Measurements from ENCODE around the gene RELA. TPM values are rescaled to one million over a fixed set of nuclear protein-coding genes. Genes with fewer than 3 reads are reported as not detected.

RELA gene
- total RNA-seq, 2 experiments from 2014 or later: 48.0 to 78.9 TPM

DNA sequence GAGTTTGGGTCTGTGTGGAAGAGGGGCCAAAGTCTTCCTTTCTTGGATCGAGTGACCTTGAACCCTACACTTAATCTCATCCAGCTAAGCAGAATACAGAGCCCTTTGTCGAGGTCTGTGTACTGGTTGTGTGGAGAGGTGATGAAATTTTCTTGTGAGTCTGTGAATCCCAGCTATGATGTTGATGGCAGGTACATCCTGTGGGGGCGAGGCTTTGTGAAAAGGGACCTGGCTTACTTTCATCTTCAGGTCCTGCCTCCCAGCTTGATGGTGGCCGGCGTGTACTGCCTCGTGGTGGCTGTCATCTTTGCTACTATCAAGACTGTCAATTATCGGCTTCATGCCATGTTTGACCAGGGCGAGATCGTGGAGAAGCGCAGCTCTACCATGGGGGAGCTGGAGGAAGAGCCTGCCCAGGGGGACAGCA is 46.1 kb downstream of the RELA start:
- ChIA-PET POLR2A (interaction anchor here (0.6 kb wide), 2 partner anchors 109 to 498 kb away, joined by 3 read pairs; no protein-coding TSS in a partner anchor), CTCF (ENCODE audit: unreplicated experiment) (interaction anchor here (0.6 kb wide), 1 partner anchor 102 kb away, joined by 3 read pairs; no protein-coding TSS in a partner anchor)
- Histone ChIP-seq H3K36me3 (ENCODE audit: insufficient read depth, low read length) (peaks cover 47% of the 10 kb centered on the region), H3K79me2 (ENCODE audit: insufficient read depth, low read depth, low read length) (peaks cover 50% of the 10 kb centered on the region), H3K4me1 (ENCODE audit: insufficient read depth, low read length, poor library complexity, severe bottlenecking) (peaks cover 39% of the 10 kb centered on the region), H4K20me1 (ENCODE audit: insufficient read depth, low read length) (no peaks in the 10 kb centered on the region), H3K4me2 (ENCODE audit: low read length) (peak overlapping the region; percentile 99), H3K4me3 (ENCODE audit: low read depth, low read length, poor library complexity, severe bottlenecking) (peak overlapping the region; percentile 97), H3K27ac (ENCODE audit: low read depth, low read length, poor library complexity, severe bottlenecking) (peak overlapping the region; percentile 75), H3K9me3 (ENCODE audit: low read length) (no peaks in the 10 kb centered on the region), H3K9me2 (ENCODE audit: insufficient read depth, low read length) (no peaks in the 10 kb centered on the region), H2AFZ (ENCODE audit: low read length) (no peak overlapping the region)
- BruUV-seq (replicated peaks): no TSS peak
- DNase-seq (ENCODE audit: low spot score): peak; percentile 42
- intact Hi-C loops (cut with micrococcal nuclease; ENCODE audit: unreplicated experiment): no loop called here
- TF ChIP-seq, protein P1, sequence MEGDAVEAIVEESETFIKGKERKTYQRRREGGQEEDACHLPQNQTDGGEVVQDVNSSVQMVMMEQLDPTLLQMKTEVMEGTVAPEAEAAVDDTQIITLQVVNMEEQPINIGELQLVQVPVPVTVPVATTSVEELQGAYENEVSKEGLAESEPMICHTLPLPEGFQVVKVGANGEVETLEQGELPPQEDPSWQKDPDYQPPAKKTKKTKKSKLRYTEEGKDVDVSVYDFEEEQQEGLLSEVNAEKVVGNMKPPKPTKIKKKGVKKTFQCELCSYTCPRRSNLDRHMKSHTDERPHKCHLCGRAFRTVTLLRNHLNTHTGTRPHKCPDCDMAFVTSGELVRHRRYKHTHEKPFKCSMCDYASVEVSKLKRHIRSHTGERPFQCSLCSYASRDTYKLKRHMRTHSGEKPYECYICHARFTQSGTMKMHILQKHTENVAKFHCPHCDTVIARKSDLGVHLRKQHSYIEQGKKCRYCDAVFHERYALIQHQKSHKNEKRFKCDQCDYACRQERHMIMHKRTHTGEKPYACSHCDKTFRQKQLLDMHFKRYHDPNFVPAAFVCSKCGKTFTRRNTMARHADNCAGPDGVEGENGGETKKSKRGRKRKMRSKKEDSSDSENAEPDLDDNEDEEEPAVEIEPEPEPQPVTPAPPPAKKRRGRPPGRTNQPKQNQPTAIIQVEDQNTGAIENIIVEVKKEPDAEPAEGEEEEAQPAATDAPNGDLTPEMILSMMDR (conservative IDR thresholded peaks at IDR 0.05; ENCODE audit: low read length): no peak
- TF ChIP-seq EZH2phosphoT487 (IDR thresholded peaks at IDR 0.05; ENCODE audit: borderline replicate concordance, low read depth, low read length): no peak

DNA sequence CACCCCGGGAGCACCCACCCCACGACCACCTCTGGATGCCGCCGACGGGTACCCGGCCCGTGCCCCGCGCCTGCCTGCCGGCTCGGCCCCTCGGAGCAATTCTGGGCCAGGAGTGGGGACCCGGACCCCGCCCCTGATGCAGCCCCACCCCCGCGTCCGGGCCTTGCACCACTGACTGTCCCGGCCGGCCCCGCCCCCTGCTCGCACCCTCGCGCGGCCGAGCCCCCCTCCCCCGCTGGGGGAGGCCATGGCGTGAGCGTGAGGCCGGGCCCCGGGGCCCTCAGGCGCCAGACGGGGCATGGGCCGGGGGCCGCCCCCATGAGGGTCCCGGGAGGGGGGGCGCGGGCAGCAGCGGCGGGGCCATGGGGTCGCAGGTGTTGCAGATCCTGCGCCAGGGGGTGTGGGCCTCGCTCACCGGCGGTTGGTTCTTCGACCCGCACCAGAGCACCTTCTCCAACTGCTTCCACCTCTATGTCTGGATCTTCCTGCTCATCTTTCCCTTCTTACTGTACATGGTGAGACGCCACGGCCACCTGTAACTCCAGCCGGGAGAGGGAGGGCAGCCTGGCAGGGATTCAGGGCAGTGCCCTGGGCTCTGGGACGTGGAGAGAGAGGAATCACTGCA is 46.7 kb downstream of the RELA start:
- H3K4me1 ChIP-seq (ENCODE audit: insufficient read depth, low read length, poor library complexity, severe bottlenecking): peaks cover 44% of the 10 kb centered on the region
- H3K79me2 ChIP-seq (ENCODE audit: insufficient read depth, low read depth, low read length): peaks cover 50% of the 10 kb centered on the region
- H3K9me2 ChIP-seq (ENCODE audit: insufficient read depth, low read length): no peaks in the 10 kb centered on the region
- H3K36me3 ChIP-seq (ENCODE audit: insufficient read depth, low read length): peaks cover 41% of the 10 kb centered on the region
- ChIA-PET CTCF (ENCODE audit: unreplicated experiment) (interaction anchor here (0.7 to 1.8 kb wide), 2 partner anchors 22 to 28 kb away, joined by 3 to 7 read pairs; partner anchors contain the start of gene SIPA1), POLR2A (interaction anchor here (0.6 to 1.5 kb wide), 8 partner anchors 13 to 499 kb away, joined by 3 to 13 read pairs (median 4); partner anchors contain the start of genes FAM89B and SIPA1)
- H3K4me2 ChIP-seq (ENCODE audit: low read length): peak overlapping the region; percentile 99
- no peaks in the 10 kb centered on the region for H4K20me1 ChIP-seq (ENCODE audit: insufficient read depth, low read length)
- peak overlapping the region; percentile 97 for H3K4me3 ChIP-seq (ENCODE audit: low read depth, low read length, poor library complexity, severe bottlenecking)
- H3K9me3 ChIP-seq (ENCODE audit: low read length): no peaks in the 10 kb centered on the region
- intact Hi-C loops (cut with micrococcal nuclease; ENCODE audit: unreplicated experiment): loop anchor here (1.0 to 2.0 kb wide), 5 partner anchors 24 to 242 kb away; partner anchors contain the start of gene CFL1
- H3K27ac ChIP-seq (ENCODE audit: low read depth, low read length, poor library complexity, severe bottlenecking): peak overlapping the region; percentile 75
- peak; percentile 65 for DNase-seq (ENCODE audit: low spot score)
- no peak overlapping the region for H2AFZ ChIP-seq (ENCODE audit: low read length)
- TF ChIP-seq EZH2phosphoT487 (IDR thresholded peaks at IDR 0.05; ENCODE audit: borderline replicate concordance, low read depth, low read length): no peak
- TF ChIP-seq, protein P1 (conservative IDR thresholded peaks at IDR 0.05; ENCODE audit: low read length): no peak
- BruUV-seq (replicated peaks): no TSS peak

Measured in OCI-LY7 (cell line).